OCI-LY1 (cell line): ENCODE measurements around the gene GALNT7.

Source experiments
- H2AFZ ChIP-seq: fragments of 200-600 bp; sonication (generic), shearing (Covaris generic); 2 replicates; pipeline ENCODE4 v1.6.0; 2014; ENCODE audit warnings: antibody characterized with exemption, mild to moderate bottlenecking, low read length
- H3F3A ChIP-seq: fragments of 200-600 bp; sonication (generic), shearing (Covaris generic); 2 replicates; pipeline ENCODE4 v1.6.0; 2014; ENCODE audit warnings: mild to moderate bottlenecking, antibody characterized with exemption, low read length, moderate library complexity; ENCODE audit not compliant: insufficient read depth
- H3K27ac ChIP-seq: fragments of 200-600 bp; sonication (generic); 2 replicates; pipeline ENCODE4 v1.5.1; 2014; ENCODE audit warnings: low read length, mixed run types, mild to moderate bottlenecking, low read depth; ENCODE audit not compliant: poor library complexity, severe bottlenecking
- H3K27me3 ChIP-seq: fragments of 200-600 bp; sonication (generic); 2 replicates; pipeline ENCODE4 v1.6.0; 2014; ENCODE audit warnings: antibody characterized with exemption, mild to moderate bottlenecking, low read length, moderate library complexity; ENCODE audit not compliant: insufficient read depth
- H3K36me3 ChIP-seq: fragments of 200-600 bp; sonication (generic); 2 replicates; pipeline ENCODE4 v1.6.1; 2014; ENCODE audit warnings: mild to moderate bottlenecking, antibody characterized with exemption, low read length, moderate library complexity, mixed read lengths; ENCODE audit not compliant: insufficient read depth
- H3K4me1 ChIP-seq: fragments of 200-600 bp; sonication (generic); 2 replicates; pipeline ENCODE4 v1.5.1; 2014; ENCODE audit warnings: mild to moderate bottlenecking, low read length, moderate library complexity; ENCODE audit not compliant: insufficient read depth, severe bottlenecking
- H3K4me2 ChIP-seq: fragments of 200-600 bp; sonication (generic), shearing (Covaris generic); 2 replicates; pipeline ENCODE4 v1.6.1; 2014; ENCODE audit warnings: low read length
- H3K4me3 ChIP-seq: fragments of 200-600 bp; sonication (generic); 2 replicates; pipeline ENCODE4 v1.5.1; 2014; ENCODE audit warnings: low read length, low read depth, mild to moderate bottlenecking, mixed read lengths; ENCODE audit not compliant: poor library complexity, severe bottlenecking
- H3K79me2 ChIP-seq: fragments of 200-600 bp; shearing (Covaris generic); 2 replicates; pipeline ENCODE4 v1.6.1; 2016; ENCODE audit warnings: mixed run types, low read length, mixed read lengths; ENCODE audit not compliant: insufficient read depth
- H3K9ac ChIP-seq: fragments of 200-600 bp; sonication (generic), shearing (Covaris generic); 2 replicates; pipeline ENCODE4 v1.6.1; 2014; ENCODE audit warnings: mild to moderate bottlenecking, low read length, mixed read lengths
- H3K9me2 ChIP-seq: fragments of 200-600 bp; sonication (generic), shearing (Covaris generic); 2 replicates; pipeline ENCODE4 v1.6.1; 2014; ENCODE audit warnings: low read depth, mild to moderate bottlenecking, low read length, mixed read lengths
- H3K9me3 ChIP-seq: fragments of 200-600 bp; shearing (Covaris generic); 2 replicates; pipeline ENCODE4 v1.6.1; 2014; ENCODE audit warnings: low read length, mixed read lengths
- H4K20me1 ChIP-seq: fragments of 200-600 bp; sonication (generic), shearing (Covaris generic); 2 replicates; pipeline ENCODE4 v1.6.0; 2016; ENCODE audit warnings: mild to moderate bottlenecking, low read length; ENCODE audit not compliant: insufficient read depth
- CTCF ChIP-seq: fragments of 200-600 bp; sonication (generic), shearing (Covaris generic); IDR thresholded peaks from 2 replicates; pipeline ENCODE4 v1.5.1; 2017; ENCODE audit warnings: mild to moderate bottlenecking, antibody characterized with exemption, low read length, moderate library complexity, mixed read lengths
- EZH2 ChIP-seq: fragments of 200-600 bp; sonication (generic), shearing (Covaris generic); IDR thresholded peaks from 2 replicates; pipeline ENCODE4 v1.8.0; 2017; ENCODE audit warnings: borderline replicate concordance, mixed run types, mild to moderate bottlenecking, antibody characterized with exemption, low read length, moderate library complexity, mixed read lengths

GALNT7 gene

GRCh38 chr4:173288296-173288695 is 119.7 kb downstream of the GALNT7 start:
- Histone ChIP-seq H3K9ac (no peak overlapping the region), H3K36me3 (peaks cover 17% of the 10 kb centered on the region), H3F3A (no peaks in the 10 kb centered on the region), H3K27ac (no peak overlapping the region), H3K4me2 (no peak overlapping the region), H4K20me1 (no peaks in the 10 kb centered on the region), H2AFZ (no peak overlapping the region), H3K4me1 (peaks cover 5% of the 10 kb centered on the region), H3K9me3 (peaks cover 10% of the 10 kb centered on the region), H3K4me3 (no peak overlapping the region), H3K27me3 (no peaks in the 10 kb centered on the region), H3K79me2 (no peaks in the 10 kb centered on the region; the same call in 1 of the 2 replicates), H3K9me2 (no peaks in the 10 kb centered on the region)
- TF ChIP-seq CTCF (peak; percentile 62), EZH2 (no peak)

GRCh38 chr4:173288698-173289352 is 120.2 kb downstream of the GALNT7 start:
- no peaks in the 10 kb centered on the region; the same call in 1 of the 2 replicates for H3K79me2 ChIP-seq
- no peaks in the 10 kb centered on the region for H4K20me1 ChIP-seq
- no peaks in the 10 kb centered on the region for H3K27me3 ChIP-seq
- H3K36me3 ChIP-seq: peaks cover 22% of the 10 kb centered on the region
- H3K9me3 ChIP-seq: peaks cover 10% of the 10 kb centered on the region
- H3F3A ChIP-seq: no peaks in the 10 kb centered on the region
- H2AFZ ChIP-seq: no peak overlapping the region
- no peak overlapping the region for H3K27ac ChIP-seq
- no peaks in the 10 kb centered on the region for H3K4me1 ChIP-seq
- H3K9me2 ChIP-seq: no peaks in the 10 kb centered on the region
- H3K4me3 ChIP-seq: no peak overlapping the region
- H3K9ac ChIP-seq: no peak overlapping the region
- TF ChIP-seq CTCF: no peak
- TF ChIP-seq EZH2: no peak
- H3K4me2 ChIP-seq: no peak overlapping the region

- Histone ChIP-seq H3K9me2 (no peaks in the 10 kb centered on the region), H3K79me2 (no peaks in the 10 kb centered on the region; the same call in 1 of the 2 replicates), H3K27me3 (no peaks in the 10 kb centered on the region), H3K4me2 (no peak overlapping the region), H3K4me3 (no peak overlapping the region), H3K36me3 (peaks cover 26% of the 10 kb centered on the region), H4K20me1 (no peaks in the 10 kb centered on the region), H3K4me1 (no peaks in the 10 kb centered on the region), H3K9ac (no peak overlapping the region), H3K9me3 (peaks cover 10% of the 10 kb centered on the region), H2AFZ (no peak overlapping the region), H3F3A (no peaks in the 10 kb centered on the region), H3K27ac (no peak overlapping the region)
- TF ChIP-seq EZH2 (no peak), CTCF (no peak)
Measured at GRCh38 chr4:173289353-173289727, 120.7 kb downstream of the GALNT7 start.
